HG02571 (cell line): ENCODE results near the gene MYH16.
"Not testable (repeated sequence)": the region's sequence is repeated elsewhere in the genome, so short reads cannot be mapped to it uniquely, and the experiment has no call there.

Source experiments
- ATAC-seq: cut with Tn5 transposase; IDR thresholded peaks from one replicate; pipeline ENCODE4 v1.9.1; 2021; ENCODE audit warnings: mild to moderate bottlenecking, moderate library complexity; ENCODE audit not compliant: unreplicated experiment

The MYH16 gene

GRCh38 chr7:99257675-99258074, 15.0 kb upstream of the MYH16 start:
- no peak for ATAC-seq

DNA sequence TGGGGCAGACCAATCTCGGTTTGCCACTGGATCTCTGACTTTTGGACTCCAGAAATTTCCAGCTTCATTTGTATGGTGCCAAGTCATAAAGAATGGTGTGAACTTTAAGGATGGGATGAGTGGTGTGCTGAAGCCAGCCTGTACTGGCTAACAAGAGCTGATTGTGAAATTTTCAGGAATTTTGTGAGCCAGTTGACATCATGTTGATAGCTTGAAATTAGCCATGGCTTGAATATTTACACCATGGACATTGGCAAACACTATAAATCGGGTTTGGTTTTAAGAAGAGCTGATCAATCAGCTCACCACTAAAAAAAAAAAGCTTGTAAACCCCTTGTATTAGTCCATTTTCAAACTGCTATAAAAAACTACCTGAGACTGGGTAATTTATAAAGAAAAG, 14.1 kb upstream of the MYH16 start:
- ATAC-seq: no peak

- ATAC-seq: no peak
These were observed 12.2 kb upstream of the MYH16 start for GRCh38 chr7:99260395-99260794.

DNA sequence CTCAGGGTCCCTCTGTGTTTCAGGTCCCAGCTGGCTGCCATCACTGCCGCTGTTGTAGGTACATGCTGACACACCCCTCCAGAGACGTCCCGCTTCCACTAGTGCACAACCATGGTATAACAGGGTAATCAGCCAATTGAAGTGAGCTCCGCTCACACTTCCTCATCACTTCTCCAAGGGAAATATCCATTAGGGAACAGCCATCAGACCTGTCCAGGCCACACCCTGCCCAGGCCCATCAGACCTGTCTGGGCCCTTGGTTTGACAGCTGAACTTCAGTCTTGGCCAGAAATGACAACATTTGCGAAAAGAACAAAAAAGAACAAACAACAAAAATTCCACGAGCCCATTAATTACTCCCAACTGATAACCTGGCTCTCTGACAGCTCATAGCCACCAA, 11.0 kb upstream of the MYH16 start:
- no peak for ATAC-seq

GRCh38 chr7:99265848-99266480, 6.7 kb upstream of the MYH16 start:
- ATAC-seq: no peak

DNA sequence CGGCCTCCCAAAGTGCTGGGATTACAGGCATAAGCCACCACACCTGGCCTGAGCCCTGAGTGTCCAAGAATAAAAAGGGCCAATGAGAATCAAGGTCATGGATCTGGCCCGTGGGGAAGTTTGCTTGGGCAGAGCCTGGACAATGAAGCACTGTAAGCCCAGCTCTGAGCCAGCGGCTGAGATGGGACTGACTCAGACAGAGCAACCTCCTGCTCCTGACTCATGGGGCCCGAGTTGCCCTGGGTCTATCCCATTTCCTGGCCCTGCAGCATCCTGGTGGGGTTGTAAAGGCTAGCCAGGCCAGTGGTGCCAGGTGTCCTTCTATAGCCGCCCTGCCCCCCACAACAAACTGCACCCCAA, 5.2 kb upstream of the MYH16 start:
- ATAC-seq: no peak

- no peak for ATAC-seq
These were observed 4.6 kb upstream of the MYH16 start for GRCh38 chr7:99267841-99268576.

DNA sequence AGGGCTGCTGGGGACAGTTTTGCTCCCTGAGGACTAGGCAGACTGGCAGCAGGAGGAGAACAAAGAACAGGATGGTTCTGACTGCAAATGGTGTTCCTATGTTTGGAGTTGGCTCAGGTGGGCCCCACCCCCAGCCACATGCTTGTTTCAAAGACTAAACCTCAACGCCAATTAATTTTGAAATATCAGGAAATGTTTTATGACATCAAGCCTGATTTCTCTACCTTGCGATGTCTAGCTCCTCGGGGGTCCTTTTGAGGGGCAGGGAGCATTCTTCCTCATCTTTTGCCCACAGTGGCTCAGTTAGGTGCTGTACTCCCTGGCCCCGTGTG, 4.1 kb upstream of the MYH16 start:
- ATAC-seq: no peak

DNA sequence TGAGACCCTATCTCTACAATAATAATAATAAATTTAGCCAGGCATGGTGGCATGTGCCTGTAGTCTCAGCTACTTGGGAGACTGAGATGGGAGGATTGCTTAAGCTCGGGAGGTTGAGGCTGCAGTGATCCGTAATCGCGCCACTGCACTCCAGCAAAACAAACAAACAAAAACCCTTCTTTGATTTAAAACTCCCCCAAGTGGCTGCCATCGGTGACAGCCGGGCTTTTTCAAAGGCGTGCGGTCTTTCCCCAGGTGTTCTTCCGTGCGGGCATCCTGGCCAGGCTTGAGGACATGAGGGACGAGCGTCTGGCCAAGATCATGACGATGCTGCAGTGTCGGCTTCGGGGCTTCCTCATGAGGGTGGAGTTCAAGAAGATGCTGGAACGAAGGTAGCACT, 1.9 kb upstream of the MYH16 start:
- no peak for ATAC-seq

DNA sequence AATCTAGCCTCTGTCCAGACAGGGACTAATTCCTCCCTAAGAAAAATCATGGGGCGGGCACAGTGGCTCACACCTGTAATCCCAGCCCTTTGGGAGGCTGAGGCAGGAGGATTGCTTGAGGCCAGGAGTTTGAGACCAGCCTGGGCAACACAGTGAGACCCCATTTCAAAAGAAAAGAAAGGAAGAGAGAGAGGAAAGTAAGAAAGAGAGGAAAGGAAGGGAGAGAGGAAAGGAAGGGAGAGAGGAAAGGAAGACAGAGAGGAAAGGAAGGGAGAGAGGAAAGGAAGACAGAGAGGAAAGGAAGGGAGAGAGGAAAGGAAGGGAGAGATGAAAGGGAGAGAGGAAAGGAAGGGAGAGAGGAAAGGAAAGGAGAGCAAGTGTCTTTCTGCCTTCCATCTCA, 922 bp downstream of the MYH16 start:
- ATAC-seq: not testable (repeated sequence)

DNA sequence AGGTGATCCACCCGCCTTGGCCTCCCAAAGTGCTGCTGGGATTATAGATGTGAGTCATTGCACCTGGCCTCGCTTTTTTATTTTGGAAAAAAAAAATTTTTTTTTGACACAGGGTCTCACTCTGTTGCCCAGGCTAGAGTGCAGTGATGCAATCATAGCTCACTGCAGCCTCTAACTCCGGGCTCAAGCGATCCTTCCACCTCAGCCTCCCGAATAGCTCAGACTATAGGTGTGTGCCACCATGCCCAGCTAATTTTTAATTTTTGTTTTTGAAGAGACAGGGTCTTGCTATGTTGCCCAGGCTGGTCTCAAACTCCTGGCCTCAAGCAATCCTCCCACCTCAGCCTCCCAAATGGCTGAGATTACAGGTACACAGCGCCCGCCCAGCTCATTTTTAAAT, 2.3 kb downstream of the MYH16 start:
- ATAC-seq: not testable (repeated sequence)

- ATAC-seq: no peak
These were observed 2.9 kb downstream of the MYH16 start for GRCh38 chr7:99275496-99275895.

- no peak for ATAC-seq
These were observed 5.5 kb downstream of the MYH16 start for GRCh38 chr7:99278180-99278579.

GRCh38 chr7:99284165-99284564, 11.5 kb downstream of the MYH16 start:
- not testable (repeated sequence) for ATAC-seq

- ATAC-seq: no peak
These were observed 15.3 kb downstream of the MYH16 start for GRCh38 chr7:99287779-99288534.

DNA sequence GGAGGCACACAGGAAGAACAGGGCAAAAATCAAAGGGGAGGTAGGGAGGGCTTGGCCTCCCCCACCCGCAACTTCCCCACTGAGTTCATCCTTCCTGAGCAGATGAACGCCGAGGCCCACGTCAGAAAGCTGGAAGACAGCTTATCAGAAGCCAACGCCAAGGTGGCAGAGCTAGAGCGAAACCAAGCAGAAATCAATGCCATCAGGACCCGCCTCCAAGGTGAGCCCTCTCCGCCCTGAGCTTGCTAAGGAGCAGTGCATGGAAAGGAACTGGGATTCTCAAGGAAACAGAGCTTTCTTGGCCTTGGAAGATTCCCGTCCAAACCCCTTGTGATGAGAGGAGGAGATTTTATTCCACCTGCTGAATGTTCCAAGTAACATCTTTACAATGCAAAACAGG, 16.5 kb downstream of the MYH16 start:
- no peak for ATAC-seq

DNA sequence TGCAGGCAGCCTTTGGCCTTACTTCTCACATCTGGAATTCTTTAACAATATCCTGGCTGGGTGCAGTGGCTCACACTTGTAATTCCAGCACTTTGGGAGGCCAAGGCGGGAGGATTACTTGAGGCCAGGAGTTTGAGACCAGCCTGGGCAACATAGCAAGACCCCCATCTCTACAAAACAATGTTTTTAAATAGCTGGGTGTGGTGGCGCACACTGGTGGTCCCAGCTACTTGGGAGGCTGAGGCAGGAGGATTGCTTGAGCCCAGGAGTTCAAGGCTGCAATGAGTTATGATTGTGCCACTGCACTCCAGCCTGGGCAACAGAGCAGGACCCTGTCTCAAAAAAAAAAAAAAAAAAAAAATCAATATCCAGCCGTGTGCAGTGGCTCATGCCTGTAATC, 17.5 kb downstream of the MYH16 start:
- ATAC-seq: not testable (repeated sequence)

DNA sequence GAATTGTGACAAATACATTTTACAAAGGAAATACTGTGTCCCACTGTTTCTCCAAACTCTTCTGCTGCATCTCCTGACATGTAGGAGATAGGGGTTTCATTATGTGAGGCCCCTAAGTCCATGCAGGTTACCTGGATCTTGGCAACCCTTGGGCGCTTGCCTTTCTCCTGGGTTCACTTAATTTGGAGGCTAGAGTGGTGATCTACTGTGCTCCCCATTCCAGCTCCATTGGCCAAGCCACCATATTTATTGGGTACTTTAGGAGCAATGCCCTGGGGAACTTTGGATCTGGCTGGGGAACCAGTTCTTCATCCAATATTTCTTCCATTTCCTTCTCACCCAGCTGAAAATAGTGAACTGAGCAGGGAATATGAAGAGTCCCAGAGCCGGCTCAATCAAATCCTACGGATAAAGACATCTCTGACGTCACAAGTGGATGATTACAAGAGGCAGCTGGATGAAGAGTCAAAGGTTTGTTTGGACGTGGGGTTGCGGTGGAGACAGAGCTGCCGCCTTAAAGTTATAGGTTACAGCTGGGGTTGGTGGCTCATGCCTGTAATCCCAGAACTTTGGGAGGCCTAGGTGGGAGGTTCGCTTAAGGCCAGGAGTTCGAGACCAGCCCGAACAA, 18.5 kb downstream of the MYH16 start:
- no peak for ATAC-seq

GRCh38 chr7:99292127-99292526, 19.5 kb downstream of the MYH16 start:
- ATAC-seq: no peak

DNA sequence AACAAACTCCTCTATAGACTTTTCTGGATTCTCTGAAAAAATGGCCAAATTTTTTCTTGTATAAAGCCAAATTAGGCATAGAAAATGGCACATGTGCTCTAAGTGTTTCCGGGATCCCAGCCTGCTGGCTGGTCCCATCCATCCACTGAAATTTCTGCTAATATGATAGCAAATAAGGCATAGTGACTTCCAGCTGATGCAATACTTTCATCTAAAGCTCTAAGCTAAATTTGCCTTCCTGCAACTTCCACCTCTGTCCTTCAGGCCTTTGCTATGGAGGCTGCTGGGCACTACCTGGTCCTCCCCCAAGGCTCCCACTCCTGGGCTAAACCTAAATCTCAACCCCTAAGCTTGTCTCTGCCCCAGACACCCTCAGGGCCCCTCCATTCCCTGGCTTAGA, 20.5 kb downstream of the MYH16 start:
- ATAC-seq: no peak

GRCh38 chr7:99293650-99294049, 21.0 kb downstream of the MYH16 start:
- no peak for ATAC-seq

- ATAC-seq: no peak
These were observed 23.8 kb downstream of the MYH16 start for GRCh38 chr7:99296471-99296870.
